Hepatocyte (in vitro differentiated cells): ENCODE results near the gene ZMYM5.

Source experiments
- EZH2 ChIP-seq: fragments of 200-600 bp; sonication (generic); IDR thresholded peaks from 2 replicates; pipeline ENCODE4 v1.6.1; 2016; ENCODE audit warnings: antibody characterized with exemption, mild to moderate bottlenecking, borderline replicate concordance
- EZH2phosphoT487 ChIP-seq: fragments of 200-600 bp; sonication (generic); IDR thresholded peaks from one replicate; pipeline ENCODE4 v1.6.1; 2018; ENCODE audit warnings: antibody characterized with exemption, mild to moderate bottlenecking, low read depth, moderate library complexity; ENCODE audit not compliant: unreplicated experiment, severe bottlenecking
- TF ChIP-seq, protein P1 (sequence below): fragments of 200-600 bp; sonication (generic); IDR thresholded peaks from 2 replicates; pipeline ENCODE4 v1.5.1; 2016; ENCODE audit warnings: antibody characterized with exemption, mild to moderate bottlenecking; ENCODE audit not compliant: poor library complexity

DNA sequence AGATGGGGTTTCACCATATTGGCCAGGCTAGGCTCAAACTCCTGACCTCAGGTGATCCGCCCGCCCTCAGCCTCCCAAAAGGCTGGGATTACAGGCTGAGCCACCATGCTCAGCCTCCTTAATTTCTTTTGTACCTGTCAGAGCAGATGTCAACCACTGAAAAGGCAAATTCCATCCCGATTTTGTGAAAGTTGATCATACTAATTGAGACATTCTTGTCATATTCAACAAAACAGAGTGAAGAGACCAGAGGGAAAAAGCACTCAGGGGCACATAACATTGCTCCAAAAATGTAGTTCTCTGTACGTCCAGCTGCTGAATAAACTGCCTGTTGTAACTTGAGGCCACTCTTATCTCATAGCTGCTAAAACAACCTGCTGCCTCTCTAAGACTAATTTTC, 53.3 kb downstream of the ZMYM5 start:
- TF ChIP-seq EZH2 (no peak), EZH2phosphoT487 (no peak)
- TF ChIP-seq, protein P1, sequence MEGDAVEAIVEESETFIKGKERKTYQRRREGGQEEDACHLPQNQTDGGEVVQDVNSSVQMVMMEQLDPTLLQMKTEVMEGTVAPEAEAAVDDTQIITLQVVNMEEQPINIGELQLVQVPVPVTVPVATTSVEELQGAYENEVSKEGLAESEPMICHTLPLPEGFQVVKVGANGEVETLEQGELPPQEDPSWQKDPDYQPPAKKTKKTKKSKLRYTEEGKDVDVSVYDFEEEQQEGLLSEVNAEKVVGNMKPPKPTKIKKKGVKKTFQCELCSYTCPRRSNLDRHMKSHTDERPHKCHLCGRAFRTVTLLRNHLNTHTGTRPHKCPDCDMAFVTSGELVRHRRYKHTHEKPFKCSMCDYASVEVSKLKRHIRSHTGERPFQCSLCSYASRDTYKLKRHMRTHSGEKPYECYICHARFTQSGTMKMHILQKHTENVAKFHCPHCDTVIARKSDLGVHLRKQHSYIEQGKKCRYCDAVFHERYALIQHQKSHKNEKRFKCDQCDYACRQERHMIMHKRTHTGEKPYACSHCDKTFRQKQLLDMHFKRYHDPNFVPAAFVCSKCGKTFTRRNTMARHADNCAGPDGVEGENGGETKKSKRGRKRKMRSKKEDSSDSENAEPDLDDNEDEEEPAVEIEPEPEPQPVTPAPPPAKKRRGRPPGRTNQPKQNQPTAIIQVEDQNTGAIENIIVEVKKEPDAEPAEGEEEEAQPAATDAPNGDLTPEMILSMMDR = no peak
